ENCODE measurements around the gene USO1.
"Not testable (repeated sequence)": the region's sequence is repeated elsewhere in the genome, so short reads cannot be mapped to it uniquely, and the experiment has no call there.

USO1 gene

GRCh38 chr4:75779105-75779757 lies 54.9 kb downstream of the USO1 start:
- in situ Hi-C loops (cut with MboI; ENCODE audit: low sequenced_read_pairs, unreplicated experiment): no loop called here
- TF ChIP-seq CTCF (IDR thresholded peaks at IDR 0.05; ENCODE audit: borderline replicate concordance, control extremely low read depth, extremely low read depth, insufficient read depth, missing control alignments): no peak
- DNase-seq (ENCODE audit: low spot score): no peak

- in situ Hi-C loops (cut with MboI; ENCODE audit: low sequenced_read_pairs, unreplicated experiment): no loop called here
- no peak for DNase-seq (ENCODE audit: low spot score)
- no peak for TF ChIP-seq CTCF (IDR thresholded peaks at IDR 0.05; ENCODE audit: borderline replicate concordance, control extremely low read depth, extremely low read depth, insufficient read depth, missing control alignments)
Observed at GRCh38 chr4:75781305-75781704, 56.9 kb downstream of the USO1 start.

GRCh38 chr4:75786526-75786925 lies 62.1 kb downstream of the USO1 start:
- in situ Hi-C loops (cut with MboI; ENCODE audit: low sequenced_read_pairs, unreplicated experiment): no loop called here
- DNase-seq (ENCODE audit: low spot score): no peak
- no peak for TF ChIP-seq CTCF (IDR thresholded peaks at IDR 0.05; ENCODE audit: borderline replicate concordance, control extremely low read depth, extremely low read depth, insufficient read depth, missing control alignments)

- in situ Hi-C loops (cut with MboI; ENCODE audit: low sequenced_read_pairs, unreplicated experiment): no loop called here
- DNase-seq (ENCODE audit: low spot score): no peak
- TF ChIP-seq CTCF (IDR thresholded peaks at IDR 0.05; ENCODE audit: borderline replicate concordance, control extremely low read depth, extremely low read depth, insufficient read depth, missing control alignments): no peak
Observed at GRCh38 chr4:75786938-75787337, 62.6 kb downstream of the USO1 start.

GRCh38 chr4:75790024-75790423 lies 65.6 kb downstream of the USO1 start:
- DNase-seq (ENCODE audit: low spot score): no peak
- in situ Hi-C loops (cut with MboI; ENCODE audit: low sequenced_read_pairs, unreplicated experiment): no loop called here
- no peak for TF ChIP-seq CTCF (IDR thresholded peaks at IDR 0.05; ENCODE audit: borderline replicate concordance, control extremely low read depth, extremely low read depth, insufficient read depth, missing control alignments)

GRCh38 chr4:75800972-75801371 lies 76.6 kb downstream of the USO1 start:
- no peak for DNase-seq (ENCODE audit: low spot score)
- in situ Hi-C loops (cut with MboI; ENCODE audit: low sequenced_read_pairs, unreplicated experiment): no loop called here
- TF ChIP-seq CTCF (IDR thresholded peaks at IDR 0.05; ENCODE audit: borderline replicate concordance, control extremely low read depth, extremely low read depth, insufficient read depth, missing control alignments): no peak

GRCh38 chr4:75806035-75806434 lies 81.7 kb downstream of the USO1 start:
- DNase-seq (ENCODE audit: low spot score): not testable (repeated sequence)

More at GRCh38 chr4:75806035-75806434, 81.7 kb downstream of the USO1 start:
- in situ Hi-C loops (cut with MboI; ENCODE audit: low sequenced_read_pairs, unreplicated experiment): not testable (repeated sequence)
